ENCODE data around the gene KLHL29. TPM values are rescaled to one million over a fixed set of nuclear protein-coding genes. Genes with fewer than 3 reads are reported as not detected.

Gene KLHL29
- total RNA-seq, 1 experiment from 2014 or later, result 2.4 TPM

GRCh38 chr2:23486684-23487075 lies 101.7 kb downstream of the KLHL29 start:
- Histone ChIP-seq H4K5ac (ENCODE audit: insufficient read length, low read depth, low read length) (no peak overlapping the region), H3K79me2 (ENCODE audit: insufficient read depth, low read length) (no peaks in the 10 kb centered on the region), H3K14ac (ENCODE audit: insufficient read depth, low read length) (no peak overlapping the region), H3K23ac (ENCODE audit: insufficient read length, low read depth, low read length) (no peak overlapping the region), H3K23me2 (ENCODE audit: insufficient read length, low read depth, low read length, poor library complexity, severe bottlenecking) (no peaks in the 10 kb centered on the region), H3K4me1 (ENCODE audit: insufficient read depth, low read length) (peaks cover 5% of the 10 kb centered on the region; the same call in 1 of the 2 replicates), H3K27ac (ENCODE audit: insufficient read length, low read depth, low read length) (no peak overlapping the region), H3K56ac (ENCODE audit: insufficient read length, low read depth, low read length) (no peak overlapping the region), H3K9me3 (ENCODE audit: control insufficient read depth, low read depth, low read length) (no peaks in the 10 kb centered on the region), H2BK20ac (ENCODE audit: low read depth, low read length, poor library complexity, severe bottlenecking) (no peak overlapping the region), H2AFZ (ENCODE audit: low read length) (no peak overlapping the region), H3K4ac (ENCODE audit: low read depth, low read length) (no peak overlapping the region), H2BK12ac (ENCODE audit: insufficient read length, low read depth, low read length) (no peak overlapping the region), H3T11ph (ENCODE audit: low read length) (no peak overlapping the region), H3K27me3 (ENCODE audit: insufficient read depth, low read length) (no peaks in the 10 kb centered on the region; the same call in 1 of the 2 replicates), H3K79me1 (ENCODE audit: insufficient read depth, low read depth, low read length, poor library complexity, severe bottlenecking) (no peaks in the 10 kb centered on the region), H3K9ac (ENCODE audit: extremely low read depth, insufficient read length, low read length) (no peak overlapping the region), H4K91ac (ENCODE audit: insufficient read length, low read depth, low read length) (no peak overlapping the region), H2BK120ac (ENCODE audit: low read depth, low read length, poor library complexity, severe bottlenecking) (no peak overlapping the region), H3K18ac (ENCODE audit: insufficient read length, low read depth, low read length) (no peak overlapping the region), H4K8ac (replicated peaks; ENCODE audit: insufficient read length, low read depth, low read length) (no peak overlapping the region), H2AK5ac (ENCODE audit: insufficient read length, low read length) (no peak overlapping the region), H4K20me1 (ENCODE audit: control insufficient read depth, insufficient read depth, insufficient read length) (no peaks in the 10 kb centered on the region), H2BK5ac (ENCODE audit: insufficient read length, low read length) (no peak overlapping the region), H2BK15ac (ENCODE audit: low read depth, low read length) (no peak overlapping the region), H3K4me2 (ENCODE audit: insufficient read depth, insufficient read length, low read length) (no peak overlapping the region)
- Mint-ChIP-seq H3K9me3 (no peaks in the 10 kb centered on the region), H3K4me3 (no peak overlapping the region), H3K4me1 (peaks cover 19 to 22% of the 10 kb centered on the region in 2 experiments), H3K27me3 (ENCODE audit: low read depth) (peaks cover 2% of the 10 kb centered on the region; the same call in 1 of the 2 replicates), H3K36me3 (ENCODE audit: insufficient read depth in 1 of 3, low read depth in 3 of 3) (no peaks in the 10 kb centered on the region; a peak in 1 of 7 replicates), H3K27ac (no peak overlapping the region)
- TF ChIP-seq CTCF (conservative IDR thresholded peaks at IDR 0.05), result no peak
- no peak for DNase-seq
- WGBS (ENCODE audit: extremely low coverage, insufficient read length, low lambda C conversion rate), result no CpG with 5 or more reads among the region's 5 CpGs
